ENCODE measurements around the gene IDI1.
"Not testable (repeated sequence)": the region's sequence is repeated elsewhere in the genome, so short reads cannot be mapped to it uniquely, and the experiment has no call there.

The IDI1 gene

GRCh38 chr10:1048732-1049424 is at the start of gene IDI1:
TSS of gene IDI1 (minus strand) at chr10:1049119. CDS start at chr10:1049003, 116 bp downstream.
- DNase-seq = peak; percentile 100

DNA sequence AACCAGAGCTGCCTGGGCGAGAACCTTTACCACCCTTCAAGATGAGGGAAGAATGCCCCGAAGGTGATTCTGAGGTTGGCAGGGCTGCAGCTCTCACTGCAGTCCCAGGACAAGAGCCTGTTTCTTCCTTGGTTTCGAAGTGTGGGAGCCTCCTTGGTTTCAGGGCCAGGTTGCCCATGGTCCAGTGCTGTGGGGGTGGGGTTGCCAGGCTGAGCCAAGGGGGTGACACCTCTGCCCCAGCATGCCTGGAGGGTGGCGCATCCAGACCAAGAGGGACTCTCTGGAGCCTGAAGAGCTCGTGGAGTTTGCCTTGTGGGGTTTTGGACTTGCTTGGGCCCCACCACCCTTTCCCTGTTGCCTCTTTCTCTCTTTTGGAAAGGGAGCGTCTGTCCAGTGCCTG is 48.5 kb upstream of the IDI1 start:
- no peak for DNase-seq

- DNase-seq = no peak
Measured at GRCh38 chr10:1096287-1096889, 47.5 kb upstream of the IDI1 start.

DNA sequence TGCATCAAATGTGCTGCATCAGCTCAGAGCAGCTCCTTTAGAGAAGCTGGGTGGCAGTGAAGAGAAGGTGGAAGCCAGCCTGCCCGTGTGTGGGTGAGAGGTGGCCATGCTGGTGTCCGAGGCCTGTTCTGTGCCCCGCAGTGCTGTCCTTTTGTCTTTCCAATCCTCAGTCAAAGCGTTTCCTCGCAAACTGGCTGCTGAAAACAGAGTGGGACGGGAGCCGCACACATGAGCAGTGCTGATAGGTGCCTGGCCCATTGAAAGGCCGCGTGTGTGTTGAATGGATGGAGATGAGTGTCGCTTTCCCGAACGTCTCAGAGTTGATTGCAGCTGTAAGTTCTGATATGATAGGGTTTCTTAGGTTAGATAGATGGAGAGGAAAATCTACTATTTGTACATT is 46.6 kb upstream of the IDI1 start:
- no peak for DNase-seq

DNA sequence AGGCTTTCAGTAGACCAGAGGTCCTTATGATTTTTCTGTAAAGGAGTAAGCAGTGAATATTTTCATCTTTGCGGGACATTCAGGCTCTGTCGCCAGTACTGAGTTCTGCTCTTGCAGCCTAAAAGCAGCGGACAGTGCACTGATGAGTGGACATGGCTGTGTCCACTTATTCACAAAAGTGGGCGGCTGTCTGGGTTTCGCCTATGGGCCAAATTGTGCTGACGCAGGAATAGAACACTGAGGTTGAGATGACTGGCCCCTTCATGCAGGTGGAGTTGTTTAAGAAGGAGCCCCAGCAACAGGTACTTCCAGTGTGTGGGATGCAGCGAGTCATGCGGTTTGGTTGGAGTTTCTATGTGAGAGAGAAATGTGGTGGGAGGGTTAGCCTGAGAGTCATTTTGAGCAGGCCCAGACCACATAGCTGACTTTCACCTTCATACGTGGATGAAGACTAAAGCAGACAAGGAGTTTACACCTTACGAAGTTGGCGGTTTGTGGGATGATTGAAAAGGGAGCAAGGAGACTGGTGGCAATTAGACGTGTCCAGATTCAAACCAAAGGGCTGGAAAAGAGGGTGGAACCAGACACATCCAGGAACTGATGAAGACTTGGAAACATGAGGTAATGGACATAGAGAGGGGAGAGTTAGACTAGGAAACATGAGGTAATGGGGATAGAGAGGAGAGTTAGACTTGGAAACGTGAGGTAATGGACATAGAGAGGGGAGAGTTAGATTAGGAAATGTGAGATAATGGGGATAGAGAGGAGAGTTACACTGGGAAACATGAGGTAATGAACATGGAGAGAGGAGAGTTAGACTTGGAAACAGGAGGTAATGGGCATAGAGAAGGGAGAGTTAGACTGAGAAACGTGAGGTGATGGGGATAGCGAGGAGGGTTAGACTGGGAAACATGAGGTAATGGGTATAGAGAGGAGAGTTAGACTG is 45.5 kb upstream of the IDI1 start:
- DNase-seq = no peak

DNA sequence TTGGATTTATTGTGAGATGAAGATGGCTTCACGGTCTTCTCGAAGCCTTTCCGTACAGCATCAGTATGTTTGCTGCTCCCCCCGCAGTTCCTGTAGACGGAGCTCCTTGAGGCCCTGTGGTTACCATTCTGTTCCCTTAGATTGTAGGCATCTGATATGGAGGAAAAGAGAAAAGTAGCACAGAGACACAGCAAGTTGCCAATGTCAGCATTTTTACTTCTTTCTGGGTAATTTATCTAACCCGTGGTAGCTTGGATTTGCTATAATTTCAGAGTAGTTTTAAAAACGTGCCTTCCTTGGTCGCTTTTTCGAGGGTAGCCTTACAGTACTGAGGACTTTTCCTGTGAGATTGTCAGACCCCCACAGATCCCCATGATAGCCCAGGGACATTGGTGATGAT is 44.8 kb upstream of the IDI1 start:
- no peak for DNase-seq

DNA sequence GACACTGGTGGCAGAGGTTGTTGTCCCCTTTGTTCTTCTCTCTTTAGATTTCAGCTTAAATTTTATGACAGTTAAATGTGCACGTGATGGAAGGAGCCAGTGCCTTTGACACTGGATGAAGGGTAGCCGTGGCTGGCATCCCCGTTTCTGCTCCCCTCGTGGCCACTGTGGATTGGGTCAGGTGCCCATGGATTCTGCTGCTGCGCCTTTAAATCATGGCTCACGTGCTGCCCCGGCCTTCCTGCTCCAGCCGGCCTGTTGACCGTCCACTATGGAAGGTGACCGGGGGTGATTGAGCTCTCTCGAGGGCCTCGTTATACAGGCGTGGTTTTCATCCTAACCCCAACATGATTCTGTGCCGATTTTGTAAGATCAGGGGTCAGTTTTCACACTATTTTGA is 41.8 kb upstream of the IDI1 start:
- DNase-seq = no peak

DNA sequence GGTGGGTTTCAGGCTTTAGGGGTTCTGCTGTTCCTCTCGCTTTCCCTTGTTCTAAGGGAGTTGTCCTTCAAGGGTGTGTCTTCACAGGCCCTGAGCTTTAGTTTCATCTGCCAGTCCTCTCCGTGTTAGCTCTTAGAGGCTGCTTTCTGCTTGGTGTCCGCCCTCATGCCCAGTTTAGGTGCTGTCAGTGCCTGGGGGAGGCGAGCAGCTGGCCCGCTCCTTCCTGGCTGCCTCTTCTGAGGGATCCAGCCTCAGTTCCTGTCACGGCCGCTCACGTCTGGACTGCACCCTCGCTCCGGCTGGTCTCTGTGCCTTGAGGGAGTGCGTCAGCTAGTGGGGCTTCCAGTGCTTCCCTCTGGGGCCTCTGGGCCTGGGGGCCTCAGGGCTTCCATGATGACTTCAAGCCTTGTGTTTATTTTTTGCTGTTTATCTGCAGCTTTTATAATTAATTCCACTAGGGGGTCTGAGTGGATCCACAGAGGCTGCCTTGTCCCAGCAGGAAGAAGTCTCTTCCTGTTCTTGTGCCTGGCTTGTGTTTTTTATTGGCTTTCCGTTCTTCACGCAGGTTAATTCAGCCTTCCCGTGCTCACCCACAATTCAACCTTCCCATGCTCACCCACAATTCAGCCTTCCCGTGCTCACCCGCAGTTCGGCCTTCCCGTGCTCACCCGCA is 40.2 kb upstream of the IDI1 start:
- no peak for DNase-seq

DNA sequence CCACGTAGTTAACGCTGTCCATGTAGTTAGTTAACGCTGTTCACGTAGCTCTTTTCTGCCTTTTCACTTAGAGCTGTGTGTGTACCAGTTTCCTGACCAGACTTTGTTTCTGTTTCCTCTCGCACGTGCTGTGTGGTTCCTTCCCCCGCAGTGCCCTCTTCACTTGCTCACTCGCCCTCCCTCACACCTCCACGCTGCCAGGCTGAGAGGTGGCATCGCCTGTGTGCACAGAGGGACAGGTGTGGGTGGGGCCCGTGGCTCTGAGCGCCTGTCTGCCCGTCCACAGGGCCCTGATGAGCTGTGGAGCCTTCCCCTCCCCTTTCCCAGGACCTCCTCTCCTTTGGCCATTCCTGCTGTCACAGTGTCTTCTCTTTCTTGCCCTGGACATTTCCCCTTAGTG is 37.9 kb upstream of the IDI1 start:
- DNase-seq = no peak

GRCh38 chr10:1085258-1085657 is 36.3 kb upstream of the IDI1 start:
- no peak for DNase-seq

GRCh38 chr10:1084011-1084950 is 35.4 kb upstream of the IDI1 start:
- DNase-seq = no peak

DNA sequence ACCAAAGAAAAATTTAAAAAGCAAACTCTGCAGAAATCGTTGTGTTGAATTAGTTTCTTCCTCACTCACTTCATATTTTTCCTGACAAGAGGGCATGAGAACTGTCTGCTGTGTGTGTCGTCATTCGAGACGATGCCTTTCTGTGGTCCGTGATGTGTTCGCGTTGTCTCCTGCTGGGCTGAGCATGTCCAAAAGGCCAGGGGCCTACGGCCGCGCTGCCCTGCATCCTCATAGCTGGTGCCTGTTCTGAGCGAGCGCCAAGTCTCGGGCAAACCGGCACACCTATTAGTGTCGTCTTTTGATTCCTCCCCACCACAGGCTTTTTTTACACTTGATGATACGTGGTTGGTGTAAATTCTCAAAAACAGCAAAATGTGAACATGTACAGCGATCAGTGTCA is 34.7 kb upstream of the IDI1 start:
- DNase-seq = no peak

DNA sequence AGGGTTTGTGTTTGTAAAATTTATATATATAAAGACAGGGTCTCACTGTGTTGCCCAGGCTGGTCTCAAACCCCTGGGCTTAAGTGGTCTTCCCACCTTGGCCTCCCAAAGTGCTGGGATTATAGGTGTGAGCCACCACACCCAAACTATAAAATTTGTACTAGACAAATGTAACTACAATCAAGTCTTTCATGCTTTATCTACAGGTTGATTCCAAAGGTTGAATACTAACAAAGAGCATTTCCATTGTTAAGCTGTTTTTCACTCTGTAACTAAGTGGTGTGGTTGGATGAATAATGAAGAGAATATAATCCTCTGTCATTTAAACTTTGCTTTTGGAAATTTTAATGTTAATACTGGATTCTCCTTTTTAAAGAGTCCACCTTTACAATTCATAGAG is 29.7 kb upstream of the IDI1 start:
- DNase-seq = no peak

GRCh38 chr10:1074748-1075308 is 25.9 kb upstream of the IDI1 start:
- DNase-seq = peak; percentile 26

DNA sequence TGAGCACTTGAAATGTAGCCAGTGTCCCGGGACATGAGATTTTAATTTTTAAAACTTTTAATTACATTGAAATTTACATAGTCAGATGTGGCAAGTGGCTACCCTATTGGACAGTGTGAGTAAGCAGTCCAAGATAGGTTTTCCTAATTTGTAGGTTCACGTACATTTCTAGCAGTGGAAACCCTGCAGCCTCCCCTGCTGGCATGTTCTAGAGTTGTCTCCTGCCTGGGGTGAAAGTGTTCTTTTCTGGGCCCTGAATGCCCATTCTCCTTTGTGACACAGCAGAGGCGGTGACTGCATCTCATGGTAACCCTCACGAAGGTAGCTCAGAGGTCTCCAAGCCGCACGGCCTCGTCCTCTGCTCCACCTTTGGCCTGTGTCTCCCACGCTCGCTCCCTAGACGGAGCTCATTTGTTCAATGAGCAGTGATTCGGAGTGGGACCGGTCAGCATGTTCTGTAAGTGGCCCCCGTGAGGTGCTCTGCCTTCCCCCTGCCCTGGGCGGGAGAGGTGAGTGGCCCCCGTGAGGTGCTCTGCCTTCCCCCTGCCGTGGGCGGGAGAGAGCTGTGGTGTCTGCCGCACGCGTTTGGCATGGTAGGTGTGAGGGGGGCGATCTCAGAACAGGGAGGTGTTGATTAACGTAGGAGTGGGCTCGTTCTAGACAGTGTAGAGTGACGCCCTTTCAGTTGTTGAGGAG is 25.3 kb upstream of the IDI1 start:
- DNase-seq = no peak

- DNase-seq = no peak
Measured at GRCh38 chr10:1070919-1071318, 22.0 kb upstream of the IDI1 start.

- DNase-seq = no peak
Measured at GRCh38 chr10:1068380-1069361, 19.8 kb upstream of the IDI1 start.

GRCh38 chr10:1066734-1067133 is 17.8 kb upstream of the IDI1 start:
- not testable (repeated sequence) for DNase-seq

DNA sequence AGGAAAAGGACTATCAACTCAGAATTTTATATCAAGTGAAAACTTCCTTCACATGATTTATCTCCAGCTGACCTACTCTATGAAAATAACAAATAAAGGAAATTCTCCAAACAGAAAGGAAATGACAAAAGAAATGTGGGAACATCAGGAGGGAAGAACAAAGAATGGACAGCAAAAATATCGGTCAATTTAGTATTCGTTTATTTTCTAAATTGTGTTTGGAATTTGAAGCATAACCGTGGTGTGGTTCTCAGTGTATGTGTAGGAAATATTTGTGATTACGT is 16.0 kb upstream of the IDI1 start:
- DNase-seq = no peak

DNA sequence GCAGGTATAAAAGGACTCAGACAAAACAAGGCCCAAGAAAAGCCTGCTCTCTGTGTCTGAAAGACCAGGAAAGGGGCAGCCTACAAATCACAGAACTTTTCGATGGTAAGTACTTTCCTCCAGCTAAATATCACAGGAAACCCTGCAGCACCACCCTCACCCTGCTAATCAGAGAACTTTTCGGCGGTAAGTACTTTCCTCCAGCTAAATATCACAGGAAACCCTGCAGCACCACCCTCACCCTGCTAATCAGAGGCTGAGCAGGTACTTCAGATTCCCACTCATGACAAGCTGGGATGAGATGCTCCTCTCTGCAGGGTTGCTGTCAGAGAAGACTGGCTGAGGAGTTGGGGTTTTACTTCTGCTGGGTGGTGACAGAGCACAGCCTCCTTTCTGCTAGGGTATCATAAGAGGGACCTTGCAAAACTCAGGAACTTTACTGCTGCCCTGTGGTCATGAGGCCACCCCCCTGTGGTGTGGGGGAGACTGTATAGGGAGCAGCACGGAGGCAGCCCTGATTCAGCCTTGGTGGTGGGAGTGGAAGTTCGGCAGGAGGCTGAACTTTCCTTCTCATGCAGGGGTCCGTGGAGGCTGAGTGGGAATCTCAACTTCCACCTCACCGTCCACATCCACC is 14.4 kb upstream of the IDI1 start:
- no peak for DNase-seq

Data from DMS53 (cell line).